Measurements from ENCODE around the gene RNASE7.

DNA sequence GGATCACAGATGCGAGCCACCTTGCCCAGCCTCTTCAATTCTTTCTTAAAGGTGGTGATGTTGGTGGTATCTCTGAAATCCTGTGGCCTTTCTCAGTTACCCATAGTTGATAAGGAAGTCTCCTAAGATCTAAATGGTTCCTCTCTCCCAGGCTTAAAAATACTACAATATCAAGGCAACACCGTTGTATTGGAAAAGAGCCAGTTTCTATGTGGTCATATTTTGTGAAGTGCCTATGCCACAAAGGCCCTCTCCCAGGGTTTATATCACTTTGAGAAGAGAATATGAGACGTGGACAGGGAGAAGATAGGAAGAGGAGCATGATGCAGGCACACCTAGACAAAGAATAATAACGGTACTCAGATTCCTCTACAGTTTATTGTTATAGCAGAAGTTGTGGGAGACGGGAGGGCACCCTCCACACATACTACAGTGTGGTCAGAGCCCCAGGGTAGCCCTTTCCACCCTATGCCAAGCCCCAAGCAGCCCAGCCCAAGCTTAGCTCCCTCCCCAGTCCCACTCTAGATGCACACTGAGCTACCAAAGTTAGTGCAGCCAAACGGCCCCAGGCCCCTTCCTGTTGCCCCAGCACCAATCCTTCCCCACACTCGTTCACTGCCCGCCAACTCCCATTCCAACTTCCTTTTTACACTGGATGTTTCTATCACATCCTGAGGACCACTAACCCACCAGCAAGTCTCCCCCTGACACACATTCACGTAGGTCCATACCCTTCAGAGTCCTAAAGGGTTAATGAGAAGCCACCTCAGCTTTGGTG is 25.6 kb upstream of the RNASE7 start:
- no peak for TF ChIP-seq EZH2 (IDR thresholded peaks at IDR 0.05; ENCODE audit: borderline replicate concordance, low read length)
- TF ChIP-seq, protein P1, sequence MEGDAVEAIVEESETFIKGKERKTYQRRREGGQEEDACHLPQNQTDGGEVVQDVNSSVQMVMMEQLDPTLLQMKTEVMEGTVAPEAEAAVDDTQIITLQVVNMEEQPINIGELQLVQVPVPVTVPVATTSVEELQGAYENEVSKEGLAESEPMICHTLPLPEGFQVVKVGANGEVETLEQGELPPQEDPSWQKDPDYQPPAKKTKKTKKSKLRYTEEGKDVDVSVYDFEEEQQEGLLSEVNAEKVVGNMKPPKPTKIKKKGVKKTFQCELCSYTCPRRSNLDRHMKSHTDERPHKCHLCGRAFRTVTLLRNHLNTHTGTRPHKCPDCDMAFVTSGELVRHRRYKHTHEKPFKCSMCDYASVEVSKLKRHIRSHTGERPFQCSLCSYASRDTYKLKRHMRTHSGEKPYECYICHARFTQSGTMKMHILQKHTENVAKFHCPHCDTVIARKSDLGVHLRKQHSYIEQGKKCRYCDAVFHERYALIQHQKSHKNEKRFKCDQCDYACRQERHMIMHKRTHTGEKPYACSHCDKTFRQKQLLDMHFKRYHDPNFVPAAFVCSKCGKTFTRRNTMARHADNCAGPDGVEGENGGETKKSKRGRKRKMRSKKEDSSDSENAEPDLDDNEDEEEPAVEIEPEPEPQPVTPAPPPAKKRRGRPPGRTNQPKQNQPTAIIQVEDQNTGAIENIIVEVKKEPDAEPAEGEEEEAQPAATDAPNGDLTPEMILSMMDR (conservative IDR thresholded peaks at IDR 0.05 in 1 of 2, IDR thresholded peaks at IDR 0.05 in 1 of 2; ENCODE audit: extremely low read depth in 1 of 2, insufficient read depth in 1 of 2, low read depth in 1 of 2, low read length in 2 of 2) = no peak
